Astrocyte (in vitro differentiated cells and primary cell): ENCODE measurements around the gene COPS2. TPM values are rescaled to one million over a fixed set of nuclear protein-coding genes. Genes with fewer than 3 reads are reported as not detected.
A peak's percentile ranks its signal among the peaks of the same experiment; 100 is the strongest.

Source experiments
- DNase-seq: peaks from one replicate; pipeline ENCODE4 v3.0.0-alpha.2; 2010; ENCODE audit warnings: low read depth
- FAIRE-seq: peaks from 2 replicates; lab custom pipeline; 2011; peaks lifted over from hg19 to GRCh38; lab: Jason Lieb, UNC
- H2AFZ ChIP-seq: 2 replicates; pipeline ENCODE4 v1.6.0; 2012; ENCODE audit warnings: low read depth, low read length, inconsistent platforms
- H3K27ac ChIP-seq: 2 replicates; pipeline ENCODE4 v1.5.1; 2011; ENCODE audit warnings: low read depth, low read length, inconsistent platforms
- H3K27me3 ChIP-seq: 2 replicates; pipeline ENCODE4 v1.6.0; 2011; ENCODE audit warnings: low read length, inconsistent platforms; ENCODE audit not compliant: insufficient read depth
- H3K36me3 ChIP-seq: 2 replicates; pipeline ENCODE4 v1.5.1; 2011; ENCODE audit warnings: low read length, inconsistent platforms; ENCODE audit not compliant: insufficient read depth
- H3K4me1 ChIP-seq: 2 replicates; pipeline ENCODE4 v1.5.1; 2011; ENCODE audit warnings: low read length, inconsistent platforms; ENCODE audit not compliant: insufficient read depth
- H3K4me2 ChIP-seq: 2 replicates; pipeline ENCODE4 v1.6.0; 2012; ENCODE audit warnings: low read length, inconsistent platforms
- H3K4me3 ChIP-seq: 2 replicates; pipeline ENCODE4 v1.5.1; 2011; ENCODE audit warnings: low read depth, mild to moderate bottlenecking, low read length, inconsistent platforms; ENCODE audit not compliant: insufficient read depth
- H3K79me2 ChIP-seq: 2 replicates; pipeline ENCODE4 v1.6.0; 2012; ENCODE audit warnings: mild to moderate bottlenecking, low read length, inconsistent platforms; ENCODE audit not compliant: insufficient read depth
- H3K9ac ChIP-seq: 2 replicates; pipeline ENCODE4 v1.6.0; 2012; ENCODE audit warnings: mild to moderate bottlenecking, low read length, inconsistent platforms
- H3K9me3 ChIP-seq: 2 replicates; pipeline ENCODE4 v1.5.1; 2012; ENCODE audit warnings: low read depth, mild to moderate bottlenecking, low read length, inconsistent platforms; ENCODE audit not compliant: insufficient read depth
- H4K20me1 ChIP-seq: 2 replicates; pipeline ENCODE4 v1.6.0; 2012; ENCODE audit warnings: low read length, inconsistent platforms; ENCODE audit not compliant: insufficient read depth
- H3K27ac Mint-ChIP-seq: one replicate; pipeline ENCODE4 v1.8.0; 2021; ENCODE audit warnings: mild to moderate bottlenecking, mixed read lengths; ENCODE audit not compliant: unreplicated experiment
- H3K27me3 Mint-ChIP-seq: one replicate; pipeline ENCODE4 v1.8.0; 2021; ENCODE audit warnings: low read depth, mixed read lengths; ENCODE audit not compliant: unreplicated experiment
- H3K36me3 Mint-ChIP-seq: one replicate; pipeline ENCODE4 v1.8.0; 2021; ENCODE audit warnings: low read depth, mixed read lengths; ENCODE audit not compliant: unreplicated experiment
- H3K4me1 Mint-ChIP-seq: one replicate; pipeline ENCODE4 v1.8.0; 2021; ENCODE audit warnings: low read depth, mixed read lengths; ENCODE audit not compliant: unreplicated experiment
- H3K4me3 Mint-ChIP-seq: one replicate; pipeline ENCODE4 v1.8.0; 2021; ENCODE audit warnings: mild to moderate bottlenecking, moderate library complexity, mixed read lengths; ENCODE audit not compliant: unreplicated experiment
- H3K9me3 Mint-ChIP-seq: one replicate; pipeline ENCODE4 v1.8.0; 2021; ENCODE audit warnings: mild to moderate bottlenecking, mixed read lengths; ENCODE audit not compliant: unreplicated experiment
- CTCF ChIP-seq: IDR thresholded peaks from 2 replicates; pipeline ENCODE4 v1.5.1; 2011; ENCODE audit warnings: low read depth, mild to moderate bottlenecking, inconsistent platforms, low read length, moderate library complexity; ENCODE audit not compliant: insufficient read depth
- EZH2 ChIP-seq: IDR thresholded peaks from 2 replicates; pipeline ENCODE4 v1.6.1; 2012; ENCODE audit warnings: mild to moderate bottlenecking, low read length, inconsistent platforms; ENCODE audit not compliant: insufficient read depth
- total RNA-seq: library from RNA; stranded (reverse); gene quantifications from 2 replicates; pipeline ENCODE4 v1.2.1, GENCODE V29; 2021

Gene COPS2
- total RNA-seq, 1 donor from 2014 or later = 94.3 TPM

DNA sequence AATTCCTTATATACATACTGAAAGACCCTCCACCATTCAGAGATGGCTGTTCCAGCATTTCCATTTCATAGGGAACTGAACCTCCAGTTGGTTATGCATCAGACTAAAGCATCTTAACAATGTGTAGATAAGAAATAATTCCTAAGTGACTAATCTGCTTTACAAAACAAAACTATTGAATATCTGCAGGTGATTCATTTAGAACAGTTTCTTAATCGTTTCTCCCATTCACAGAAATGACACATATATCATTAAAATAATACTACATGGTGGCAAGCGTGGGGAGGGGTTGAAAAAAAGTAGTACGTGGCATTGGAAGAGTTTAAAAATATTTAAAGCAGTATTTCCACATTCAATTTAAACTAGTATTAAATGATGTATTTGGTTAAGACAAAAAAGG lies 19.5 kb downstream of the COPS2 start:
- peak overlapping the region; percentile 44 for H3K4me2 ChIP-seq
- no peak overlapping the region for H3K4me3 ChIP-seq
- H3K4me1 ChIP-seq = peaks cover 41% of the 10 kb centered on the region
- Mint-ChIP-seq H3K4me3 (no peak overlapping the region), H3K36me3 (peaks cover 12% of the 10 kb centered on the region), H3K4me1 (peaks cover 27% of the 10 kb centered on the region), H3K9me3 (no peaks in the 10 kb centered on the region), H3K27me3 (no peaks in the 10 kb centered on the region), H3K27ac (peak overlapping the region; percentile 80)
- FAIRE-seq = peak; percentile 69
- H3K27ac ChIP-seq = peak overlapping the region; percentile 94
- H3K79me2 ChIP-seq = peaks cover 31% of the 10 kb centered on the region
- H4K20me1 ChIP-seq = no peaks in the 10 kb centered on the region
- H2AFZ ChIP-seq = no peak overlapping the region
- H3K9ac ChIP-seq = peak overlapping the region; percentile 66
- DNase-seq = peak; percentile 94
- TF ChIP-seq CTCF (no peak), EZH2 (no peak)
- no peaks in the 10 kb centered on the region for H3K27me3 ChIP-seq
- H3K36me3 ChIP-seq = peaks cover 46% of the 10 kb centered on the region
- no peaks in the 10 kb centered on the region for H3K9me3 ChIP-seq

GRCh38 chr15:49135342-49135857 lies 20.0 kb downstream of the COPS2 start:
- Mint-ChIP-seq H3K4me1 (peaks cover 27% of the 10 kb centered on the region), H3K4me3 (no peak overlapping the region), H3K27ac (peak overlapping the region; percentile 49), H3K27me3 (no peaks in the 10 kb centered on the region), H3K36me3 (peaks cover 12% of the 10 kb centered on the region), H3K9me3 (no peaks in the 10 kb centered on the region)
- Histone ChIP-seq H3K4me2 (peak overlapping the region; percentile 44), H3K4me3 (no peak overlapping the region), H2AFZ (no peak overlapping the region), H3K9me3 (no peaks in the 10 kb centered on the region), H3K9ac (peak overlapping the region; percentile 66), H3K36me3 (peaks cover 46% of the 10 kb centered on the region), H3K27me3 (no peaks in the 10 kb centered on the region), H4K20me1 (no peaks in the 10 kb centered on the region), H3K4me1 (peaks cover 41% of the 10 kb centered on the region), H3K27ac (peak overlapping the region; percentile 94), H3K79me2 (peaks cover 27% of the 10 kb centered on the region)
- no peak for FAIRE-seq
- TF ChIP-seq CTCF (no peak), EZH2 (no peak)
- DNase-seq = peak; percentile 21

- no peak overlapping the region for H2AFZ ChIP-seq
- peaks cover 23% of the 10 kb centered on the region for H3K79me2 ChIP-seq
- Mint-ChIP-seq H3K4me3 (no peak overlapping the region), H3K27ac (peak overlapping the region; percentile 49), H3K9me3 (no peaks in the 10 kb centered on the region), H3K4me1 (peaks cover 27% of the 10 kb centered on the region), H3K36me3 (peaks cover 12% of the 10 kb centered on the region), H3K27me3 (no peaks in the 10 kb centered on the region)
- H3K27me3 ChIP-seq = no peaks in the 10 kb centered on the region
- peak; percentile 65 for DNase-seq
- no peak for TF ChIP-seq EZH2
- TF ChIP-seq CTCF = no peak
- H3K4me2 ChIP-seq = peak overlapping the region; percentile 44
- peak overlapping the region; percentile 94 for H3K27ac ChIP-seq
- no peaks in the 10 kb centered on the region for H4K20me1 ChIP-seq
- peaks cover 41% of the 10 kb centered on the region for H3K4me1 ChIP-seq
- H3K36me3 ChIP-seq = peaks cover 49% of the 10 kb centered on the region
- H3K4me3 ChIP-seq = no peak overlapping the region
- peak; percentile 49 for FAIRE-seq
- peak overlapping the region; percentile 66 for H3K9ac ChIP-seq
- no peaks in the 10 kb centered on the region for H3K9me3 ChIP-seq
Measured at GRCh38 chr15:49134683-49135341, 20.6 kb downstream of the COPS2 start.
